ENCODE results near the gene UFC1. TPM values are rescaled to one million over a fixed set of nuclear protein-coding genes. Genes with fewer than 3 reads are reported as not detected.
A peak's percentile ranks its signal among the peaks of the same experiment; 100 is the strongest.

The UFC1 gene
- total and polyA plus RNA-seq, 2 of the 13 experiments (the other 11 are each of a cell fraction or from before 2014, with no cell fraction given): 72.8 to 85.2 TPM

DNA sequence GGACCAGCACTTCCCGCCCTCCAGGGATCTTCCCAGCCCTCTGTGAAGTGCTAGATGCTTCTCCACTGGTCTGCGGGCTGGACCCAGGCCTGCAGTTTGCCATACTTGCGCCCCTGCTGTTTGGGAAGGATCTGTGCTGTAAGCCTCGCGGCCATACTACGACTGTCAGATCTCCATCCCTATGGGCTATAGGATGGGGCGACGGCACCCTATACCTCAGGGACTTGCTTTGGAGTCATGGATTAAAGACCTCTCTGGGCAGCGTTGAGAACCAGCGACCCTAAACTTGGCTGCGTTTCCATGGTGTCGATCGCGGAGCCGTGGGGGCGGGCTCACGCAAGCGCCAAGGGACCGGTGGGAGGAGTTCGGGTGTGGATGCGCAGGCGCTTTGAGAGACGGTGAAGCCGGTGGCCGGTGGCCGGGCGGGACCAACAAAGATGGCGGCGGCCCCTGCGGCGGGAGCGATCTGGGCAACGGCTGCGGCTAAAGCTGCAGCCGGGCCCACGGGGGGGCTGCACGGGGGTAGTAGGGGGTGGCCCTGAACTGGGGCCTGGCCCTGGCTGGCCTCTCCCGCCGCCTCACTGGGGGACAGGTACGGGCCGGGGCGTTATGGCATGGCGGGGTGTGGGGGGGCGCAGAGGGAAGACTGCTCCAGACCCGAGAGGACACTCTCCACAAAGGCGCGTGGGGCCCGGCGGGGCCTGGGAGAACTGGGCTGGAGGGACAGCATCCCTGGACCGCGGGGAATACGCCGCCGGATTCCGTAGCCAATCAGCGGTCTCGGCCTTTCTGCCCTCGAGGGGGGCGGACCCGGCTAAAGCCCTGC, 5.5 kb downstream of the UFC1 start, which contains the start of gene USP21 (continued):
- TF ChIP-seq, protein P1, sequence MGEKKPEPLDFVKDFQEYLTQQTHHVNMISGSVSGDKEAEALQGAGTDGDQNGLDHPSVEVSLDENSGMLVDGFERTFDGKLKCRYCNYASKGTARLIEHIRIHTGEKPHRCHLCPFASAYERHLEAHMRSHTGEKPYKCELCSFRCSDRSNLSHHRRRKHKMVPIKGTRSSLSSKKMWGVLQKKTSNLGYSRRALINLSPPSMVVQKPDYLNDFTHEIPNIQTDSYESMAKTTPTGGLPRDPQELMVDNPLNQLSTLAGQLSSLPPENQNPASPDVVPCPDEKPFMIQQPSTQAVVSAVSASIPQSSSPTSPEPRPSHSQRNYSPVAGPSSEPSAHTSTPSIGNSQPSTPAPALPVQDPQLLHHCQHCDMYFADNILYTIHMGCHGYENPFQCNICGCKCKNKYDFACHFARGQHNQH (CRISPR knock-in tag; IDR thresholded peaks at IDR 0.05): 0 out of 2 replicates have a peak, but pooled peaks have one; percentile 15
- TF ChIP-seq RARA (CRISPR knock-in tag; IDR thresholded peaks at IDR 0.05): no peak
- peak; percentile 68 for TF ChIP-seq HCFC1 (IDR thresholded peaks at IDR 0.05; ENCODE audit: low read depth, low read length)
- TF ChIP-seq, protein P2, sequence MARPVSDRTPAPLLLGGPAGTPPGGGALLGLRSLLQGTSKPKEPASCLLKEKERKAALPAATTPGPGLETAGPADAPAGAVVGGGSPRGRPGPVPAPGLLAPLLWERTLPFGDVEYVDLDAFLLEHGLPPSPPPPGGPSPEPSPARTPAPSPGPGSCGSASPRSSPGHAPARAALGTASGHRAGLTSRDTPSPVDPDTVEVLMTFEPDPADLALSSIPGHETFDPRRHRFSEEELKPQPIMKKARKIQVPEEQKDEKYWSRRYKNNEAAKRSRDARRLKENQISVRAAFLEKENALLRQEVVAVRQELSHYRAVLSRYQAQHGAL (CRISPR knock-in tag; IDR thresholded peaks at IDR 0.05; ENCODE audit: not compliant biosample characterization): no peak
- TF ChIP-seq RORA (CRISPR knock-in tag; IDR thresholded peaks at IDR 0.05): no peak
- TF ChIP-seq RAD51 (IDR thresholded peaks at IDR 0.05; ENCODE audit: borderline replicate concordance): no peak
- no peak for TF ChIP-seq RNF2 (conservative IDR thresholded peaks at IDR 0.05; ENCODE audit: low read depth)
- no peak for TF ChIP-seq PAWR (CRISPR knock-in tag; IDR thresholded peaks at IDR 0.05; ENCODE audit: borderline replicate concordance)
- TF ChIP-seq ZNF234 (CRISPR knock-in tag; conservative IDR thresholded peaks at IDR 0.05): no peak
- no peak for TF ChIP-seq SRSF1 (optimal IDR thresholded peaks at IDR 0.05; ENCODE audit: low read depth, low read length)
- TF ChIP-seq ZSCAN29 (CRISPR knock-in tag; conservative IDR thresholded peaks at IDR 0.05): no peak
- TF ChIP-seq RCOR2 (CRISPR knock-in tag; IDR thresholded peaks at IDR 0.05): no peak
- peak; percentile 77 for TF ChIP-seq MED8 (CRISPR knock-in tag; IDR thresholded peaks at IDR 0.05; ENCODE audit: insufficient replicate concordance)
- TF ChIP-seq, protein P3, sequence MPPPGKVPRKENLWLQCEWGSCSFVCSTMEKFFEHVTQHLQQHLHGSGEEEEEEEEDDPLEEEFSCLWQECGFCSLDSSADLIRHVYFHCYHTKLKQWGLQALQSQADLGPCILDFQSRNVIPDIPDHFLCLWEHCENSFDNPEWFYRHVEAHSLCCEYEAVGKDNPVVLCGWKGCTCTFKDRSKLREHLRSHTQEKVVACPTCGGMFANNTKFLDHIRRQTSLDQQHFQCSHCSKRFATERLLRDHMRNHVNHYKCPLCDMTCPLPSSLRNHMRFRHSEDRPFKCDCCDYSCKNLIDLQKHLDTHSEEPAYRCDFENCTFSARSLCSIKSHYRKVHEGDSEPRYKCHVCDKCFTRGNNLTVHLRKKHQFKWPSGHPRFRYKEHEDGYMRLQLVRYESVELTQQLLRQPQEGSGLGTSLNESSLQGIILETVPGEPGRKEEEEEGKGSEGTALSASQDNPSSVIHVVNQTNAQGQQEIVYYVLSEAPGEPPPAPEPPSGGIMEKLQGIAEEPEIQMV (CRISPR knock-in tag; IDR thresholded peaks at IDR 0.05; ENCODE audit: low read depth): 0 out of 2 replicates have a peak, but pooled peaks have one; percentile 4
- peak; percentile 37; the same call in 1 of the 2 replicates for TF ChIP-seq ZNF709 (CRISPR knock-in tag; IDR thresholded peaks at IDR 0.05)
- TF ChIP-seq, protein P4, sequence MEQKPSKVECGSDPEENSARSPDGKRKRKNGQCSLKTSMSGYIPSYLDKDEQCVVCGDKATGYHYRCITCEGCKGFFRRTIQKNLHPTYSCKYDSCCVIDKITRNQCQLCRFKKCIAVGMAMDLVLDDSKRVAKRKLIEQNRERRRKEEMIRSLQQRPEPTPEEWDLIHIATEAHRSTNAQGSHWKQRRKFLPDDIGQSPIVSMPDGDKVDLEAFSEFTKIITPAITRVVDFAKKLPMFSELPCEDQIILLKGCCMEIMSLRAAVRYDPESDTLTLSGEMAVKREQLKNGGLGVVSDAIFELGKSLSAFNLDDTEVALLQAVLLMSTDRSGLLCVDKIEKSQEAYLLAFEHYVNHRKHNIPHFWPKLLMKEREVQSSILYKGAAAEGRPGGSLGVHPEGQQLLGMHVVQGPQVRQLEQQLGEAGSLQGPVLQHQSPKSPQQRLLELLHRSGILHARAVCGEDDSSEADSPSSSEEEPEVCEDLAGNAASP (CRISPR knock-in tag; IDR thresholded peaks at IDR 0.05; ENCODE audit: borderline replicate concordance): no peak
- no peak for TF ChIP-seq ZNF7 (CRISPR knock-in tag; IDR thresholded peaks at IDR 0.05)
- no peak for TF ChIP-seq SOX13 (IDR thresholded peaks at IDR 0.05)
- TF ChIP-seq SOX13 (CRISPR knock-in tag; conservative IDR thresholded peaks at IDR 0.05 in 1 of 2, IDR thresholded peaks at IDR 0.05 in 1 of 2): no peak
- TF ChIP-seq JUN (CRISPR knock-in tag; IDR thresholded peaks at IDR 0.05): no peak
- TF ChIP-seq KAT2B (IDR thresholded peaks at IDR 0.05; ENCODE audit: borderline replicate concordance, low read depth, low read length): no peak
- no peak for TF ChIP-seq MTF1 (CRISPR knock-in tag; IDR thresholded peaks at IDR 0.05)
- TF ChIP-seq, protein P5, sequence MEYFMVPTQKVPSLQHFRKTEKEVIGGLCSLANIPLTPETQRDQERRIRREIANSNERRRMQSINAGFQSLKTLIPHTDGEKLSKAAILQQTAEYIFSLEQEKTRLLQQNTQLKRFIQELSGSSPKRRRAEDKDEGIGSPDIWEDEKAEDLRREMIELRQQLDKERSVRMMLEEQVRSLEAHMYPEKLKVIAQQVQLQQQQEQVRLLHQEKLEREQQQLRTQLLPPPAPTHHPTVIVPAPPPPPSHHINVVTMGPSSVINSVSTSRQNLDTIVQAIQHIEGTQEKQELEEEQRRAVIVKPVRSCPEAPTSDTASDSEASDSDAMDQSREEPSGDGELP (IDR thresholded peaks at IDR 0.05; ENCODE audit: borderline replicate concordance, low read depth): no peak
- TF ChIP-seq EZH2 (conservative IDR thresholded peaks at IDR 0.05; ENCODE audit: low read depth, low read length): no peak
- no peak for TF ChIP-seq ARNTL (CRISPR knock-in tag; IDR thresholded peaks at IDR 0.05)
- no peak for TF ChIP-seq NR3C1 (CRISPR knock-in tag; IDR thresholded peaks at IDR 0.05)

All from HepG2 (cell line).